AG10803 (cell line): ENCODE measurements around the gene ITGB3.

Experiments used
- DNase-seq: peaks from one replicate; pipeline ENCODE4 v3.0.0; 2010; ENCODE audit warnings: low read depth
- H3K4me3 ChIP-seq: 2 replicates; pipeline ENCODE4 v1.5.1; 2011; ENCODE audit warnings: mild to moderate bottlenecking, low read length, control low read depth
- TF ChIP-seq, protein P1 (sequence below): conservative IDR thresholded peaks from 2 replicates; pipeline ENCODE4 v1.5.1; 2011; ENCODE audit warnings: mild to moderate bottlenecking, low read length, control low read depth, inconsistent platforms

ITGB3 gene

GRCh38 chr17:47239619-47239966 is 14.0 kb upstream of the ITGB3 start:
- no peak overlapping the region for H3K4me3 ChIP-seq
- TF ChIP-seq, protein P1, sequence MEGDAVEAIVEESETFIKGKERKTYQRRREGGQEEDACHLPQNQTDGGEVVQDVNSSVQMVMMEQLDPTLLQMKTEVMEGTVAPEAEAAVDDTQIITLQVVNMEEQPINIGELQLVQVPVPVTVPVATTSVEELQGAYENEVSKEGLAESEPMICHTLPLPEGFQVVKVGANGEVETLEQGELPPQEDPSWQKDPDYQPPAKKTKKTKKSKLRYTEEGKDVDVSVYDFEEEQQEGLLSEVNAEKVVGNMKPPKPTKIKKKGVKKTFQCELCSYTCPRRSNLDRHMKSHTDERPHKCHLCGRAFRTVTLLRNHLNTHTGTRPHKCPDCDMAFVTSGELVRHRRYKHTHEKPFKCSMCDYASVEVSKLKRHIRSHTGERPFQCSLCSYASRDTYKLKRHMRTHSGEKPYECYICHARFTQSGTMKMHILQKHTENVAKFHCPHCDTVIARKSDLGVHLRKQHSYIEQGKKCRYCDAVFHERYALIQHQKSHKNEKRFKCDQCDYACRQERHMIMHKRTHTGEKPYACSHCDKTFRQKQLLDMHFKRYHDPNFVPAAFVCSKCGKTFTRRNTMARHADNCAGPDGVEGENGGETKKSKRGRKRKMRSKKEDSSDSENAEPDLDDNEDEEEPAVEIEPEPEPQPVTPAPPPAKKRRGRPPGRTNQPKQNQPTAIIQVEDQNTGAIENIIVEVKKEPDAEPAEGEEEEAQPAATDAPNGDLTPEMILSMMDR = no peak
- no peak for DNase-seq

GRCh38 chr17:47239967-47240651 is 13.5 kb upstream of the ITGB3 start:
- TF ChIP-seq, protein P1 = no peak
- no peak overlapping the region for H3K4me3 ChIP-seq
- DNase-seq = peak; percentile 98

DNA sequence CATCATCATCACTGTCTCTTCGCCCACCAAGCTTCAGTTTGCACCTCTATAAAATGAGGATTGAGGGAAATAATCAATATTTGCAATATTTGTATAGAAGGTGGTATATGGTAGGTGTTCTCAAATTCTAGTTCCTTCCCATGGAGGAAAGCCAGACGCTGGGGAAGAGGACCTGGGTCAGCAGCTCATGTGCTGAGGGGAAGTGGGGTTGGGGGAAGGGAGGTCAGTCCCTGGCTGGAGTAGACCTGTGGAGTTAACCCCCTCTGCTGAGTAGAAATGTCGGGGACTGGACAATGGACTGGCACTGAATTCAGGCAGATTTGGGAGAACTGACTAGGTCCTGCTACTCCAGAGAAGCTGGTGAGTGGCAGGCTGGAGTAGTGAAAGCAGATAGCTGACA is 12.8 kb upstream of the ITGB3 start:
- TF ChIP-seq, protein P1 = no peak
- no peak for DNase-seq
- H3K4me3 ChIP-seq = no peak overlapping the region

GRCh38 chr17:47242648-47243047 is 11.0 kb upstream of the ITGB3 start:
- TF ChIP-seq, protein P1 = no peak
- no peak for DNase-seq
- no peak overlapping the region for H3K4me3 ChIP-seq

- TF ChIP-seq, protein P1 = no peak
- DNase-seq = no peak
- no peak overlapping the region for H3K4me3 ChIP-seq
Observed at GRCh38 chr17:47243737-47244598, 9.7 kb upstream of the ITGB3 start.

- TF ChIP-seq, protein P1 = no peak
- no peak for DNase-seq
- H3K4me3 ChIP-seq = no peak overlapping the region
Observed at GRCh38 chr17:47244697-47245096, 8.9 kb upstream of the ITGB3 start.

DNA sequence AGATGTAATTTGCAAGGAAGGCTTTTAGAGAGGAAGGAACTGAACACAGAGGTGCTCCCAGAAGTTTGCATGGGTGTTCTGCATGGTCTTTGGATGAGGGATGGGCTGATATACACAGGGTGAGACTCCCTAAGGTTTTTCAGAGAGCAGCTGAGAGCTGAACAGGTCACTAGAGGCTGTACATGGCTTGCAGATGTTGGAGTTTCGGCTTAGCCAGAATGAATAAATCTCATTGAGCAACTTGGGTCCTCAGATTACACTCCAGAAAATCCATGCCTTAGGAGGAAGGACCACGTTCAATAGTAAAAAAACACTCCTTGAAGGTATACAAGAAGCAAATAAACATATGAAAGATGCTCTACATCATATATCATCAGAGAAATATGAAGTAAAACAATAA is 7.5 kb upstream of the ITGB3 start:
- H3K4me3 ChIP-seq = no peak overlapping the region
- TF ChIP-seq, protein P1 = no peak; the same call in 1 of the 2 replicates
- peak; percentile 59 for DNase-seq
